Chondrocyte (in vitro differentiated cells): ENCODE measurements around the gene APOLD1. TPM values are rescaled to one million over a fixed set of nuclear protein-coding genes. Genes with fewer than 3 reads are reported as not detected.
A peak's percentile ranks its signal among the peaks of the same experiment; 100 is the strongest.
"Not testable (repeated sequence)": the region's sequence is repeated elsewhere in the genome, so short reads cannot be mapped to it uniquely, and the experiment has no call there.

Experiments
- DNase-seq: peaks from one replicate; pipeline ENCODE4 v3.0.0; 2021; ENCODE audit warnings: mixed read lengths, low spot score
- H3K27ac Mint-ChIP-seq: one replicate; pipeline ENCODE4 v1.8.0; 2021; ENCODE audit warnings: mild to moderate bottlenecking, moderate library complexity, mixed read lengths; ENCODE audit not compliant: unreplicated experiment
- H3K27me3 Mint-ChIP-seq: 2 replicates; pipeline ENCODE4 v1.8.0; 2021; ENCODE audit warnings: low read depth, mixed read lengths
- H3K36me3 Mint-ChIP-seq: 2 replicates; pipeline ENCODE4 v1.8.0; 2021; ENCODE audit warnings: low read depth, mixed read lengths
- H3K4me1 Mint-ChIP-seq: 2 replicates; pipeline ENCODE4 v1.8.0; 2021; ENCODE audit warnings: low read depth, mild to moderate bottlenecking, mixed read lengths
- H3K4me3 Mint-ChIP-seq: one replicate; pipeline ENCODE4 v1.8.0; 2021; ENCODE audit warnings: mild to moderate bottlenecking, moderate library complexity, mixed read lengths; ENCODE audit not compliant: unreplicated experiment
- H3K9me3 Mint-ChIP-seq: 2 replicates; pipeline ENCODE4 v1.8.0; 2021; ENCODE audit warnings: low read depth, mixed read lengths
- total RNA-seq: library from RNA; stranded (reverse); gene quantifications from 3 replicates; pipeline ENCODE4 v1.2.1, GENCODE V29; 2021
- TF ChIP-seq, protein P1 (sequence below): fragments of 200-600 bp; sonication (generic); IDR thresholded peaks from 2 replicates; pipeline ENCODE4 v1.5.0; 2021; ENCODE audit warnings: antibody characterized with exemption, mild to moderate bottlenecking, moderate library complexity

The APOLD1 gene
- total RNA-seq, 1 donor from 2014 or later, result 7.1 TPM

- Mint-ChIP-seq H3K4me1 (peaks cover 34% of the 10 kb centered on the region), H3K4me3 (no peak overlapping the region), H3K27ac (peak overlapping the region; percentile 94), H3K9me3 (no peaks in the 10 kb centered on the region), H3K27me3 (no peaks in the 10 kb centered on the region), H3K36me3 (no peaks in the 10 kb centered on the region)
- no peak for DNase-seq
- TF ChIP-seq, protein P1, sequence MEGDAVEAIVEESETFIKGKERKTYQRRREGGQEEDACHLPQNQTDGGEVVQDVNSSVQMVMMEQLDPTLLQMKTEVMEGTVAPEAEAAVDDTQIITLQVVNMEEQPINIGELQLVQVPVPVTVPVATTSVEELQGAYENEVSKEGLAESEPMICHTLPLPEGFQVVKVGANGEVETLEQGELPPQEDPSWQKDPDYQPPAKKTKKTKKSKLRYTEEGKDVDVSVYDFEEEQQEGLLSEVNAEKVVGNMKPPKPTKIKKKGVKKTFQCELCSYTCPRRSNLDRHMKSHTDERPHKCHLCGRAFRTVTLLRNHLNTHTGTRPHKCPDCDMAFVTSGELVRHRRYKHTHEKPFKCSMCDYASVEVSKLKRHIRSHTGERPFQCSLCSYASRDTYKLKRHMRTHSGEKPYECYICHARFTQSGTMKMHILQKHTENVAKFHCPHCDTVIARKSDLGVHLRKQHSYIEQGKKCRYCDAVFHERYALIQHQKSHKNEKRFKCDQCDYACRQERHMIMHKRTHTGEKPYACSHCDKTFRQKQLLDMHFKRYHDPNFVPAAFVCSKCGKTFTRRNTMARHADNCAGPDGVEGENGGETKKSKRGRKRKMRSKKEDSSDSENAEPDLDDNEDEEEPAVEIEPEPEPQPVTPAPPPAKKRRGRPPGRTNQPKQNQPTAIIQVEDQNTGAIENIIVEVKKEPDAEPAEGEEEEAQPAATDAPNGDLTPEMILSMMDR, result no peak
Observed at GRCh38 chr12:12803186-12803585, 17.7 kb downstream of the APOLD1 start.

DNA sequence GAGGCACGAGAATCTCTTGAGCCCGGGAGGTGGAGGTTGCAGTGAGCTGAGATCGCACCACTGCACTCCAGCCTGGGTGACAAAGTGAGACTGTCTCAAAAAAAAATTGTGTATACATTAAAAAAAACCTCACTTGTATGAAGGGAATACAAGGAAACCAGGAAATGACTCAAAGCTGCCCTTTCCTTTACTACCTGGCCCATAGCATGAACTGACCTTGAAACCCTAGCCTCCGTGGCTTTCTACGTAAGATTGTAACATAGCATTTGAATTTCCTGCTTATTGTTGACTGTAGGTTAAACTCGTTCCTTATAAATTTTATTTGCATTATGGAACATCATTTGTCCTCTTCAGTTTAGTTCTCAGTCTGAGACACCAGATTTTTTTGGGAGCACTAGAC is 18.6 kb downstream of the APOLD1 start:
- TF ChIP-seq, protein P1, result no peak
- DNase-seq, result no peak
- no peak overlapping the region for H3K4me3 Mint-ChIP-seq
- no peaks in the 10 kb centered on the region for H3K36me3 Mint-ChIP-seq
- H3K27me3 Mint-ChIP-seq, result no peaks in the 10 kb centered on the region
- H3K9me3 Mint-ChIP-seq, result no peaks in the 10 kb centered on the region
- peaks cover 43% of the 10 kb centered on the region for H3K4me1 Mint-ChIP-seq
- peak overlapping the region; percentile 11 for H3K27ac Mint-ChIP-seq

- Mint-ChIP-seq H3K9me3 (no peaks in the 10 kb centered on the region), H3K27ac (peak overlapping the region; percentile 14), H3K36me3 (no peaks in the 10 kb centered on the region), H3K4me3 (no peak overlapping the region), H3K4me1 (peaks cover 46% of the 10 kb centered on the region), H3K27me3 (no peaks in the 10 kb centered on the region)
- TF ChIP-seq, protein P1, result no peak
- no peak for DNase-seq
Observed at GRCh38 chr12:12804432-12804886, 19.0 kb downstream of the APOLD1 start.

DNA sequence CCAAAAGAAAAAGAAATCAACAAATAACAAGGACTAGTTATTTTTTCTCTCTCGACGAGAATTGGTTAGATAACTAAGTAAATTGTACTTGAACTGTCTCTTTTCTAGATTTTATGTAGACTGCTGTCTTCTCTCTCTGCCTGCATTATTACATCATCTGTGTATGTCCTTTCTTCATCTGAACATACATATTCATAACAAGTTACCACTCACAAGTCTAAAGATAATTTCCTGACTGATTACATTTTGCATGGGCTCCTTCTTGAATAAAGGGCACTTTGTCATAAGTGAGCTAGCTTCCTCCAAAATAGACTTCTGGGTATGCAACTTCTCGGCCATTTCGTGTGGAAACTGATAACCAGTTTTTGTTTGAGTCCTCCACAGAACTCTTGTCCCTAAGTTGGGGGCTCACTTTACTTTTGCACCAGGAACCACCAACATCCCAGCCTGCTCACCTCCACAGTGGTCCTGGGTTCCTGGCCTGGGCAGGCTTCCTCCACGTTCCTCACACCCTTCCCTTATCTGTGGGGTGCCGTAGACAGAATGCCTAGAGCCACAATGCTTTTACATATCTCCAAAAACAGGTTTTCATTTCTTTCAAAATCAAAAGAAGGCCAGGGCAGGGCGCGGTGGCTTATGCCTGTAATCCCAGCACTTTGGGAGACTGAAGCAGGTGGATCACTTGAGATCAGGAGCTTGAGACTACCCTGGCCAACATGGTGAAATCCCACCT is 21.5 kb downstream of the APOLD1 start:
- no peak for DNase-seq
- Mint-ChIP-seq H3K27me3 (no peaks in the 10 kb centered on the region), H3K9me3 (no peaks in the 10 kb centered on the region), H3K27ac (no peak overlapping the region), H3K4me1 (peaks cover 41% of the 10 kb centered on the region), H3K36me3 (no peaks in the 10 kb centered on the region), H3K4me3 (no peak overlapping the region)
- TF ChIP-seq, protein P1, result no peak

DNA sequence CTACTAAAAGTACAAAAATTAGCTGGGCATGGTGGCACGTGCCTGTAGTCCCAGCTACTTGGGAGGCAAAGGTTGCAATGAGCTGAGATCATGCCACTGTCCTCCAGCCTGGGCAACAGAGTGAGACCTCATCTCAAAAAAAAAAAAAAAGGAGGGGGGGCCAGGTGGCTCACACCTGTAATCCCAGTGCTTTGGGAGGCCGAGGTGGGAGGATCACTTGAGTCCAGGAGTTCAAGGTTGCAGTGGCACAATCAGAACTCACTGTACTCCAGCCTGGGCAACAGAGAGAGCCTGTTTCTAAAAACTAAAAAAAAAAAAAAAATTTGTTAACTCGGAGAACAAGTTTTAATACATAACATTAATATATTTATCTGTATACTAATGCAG is 22.1 kb downstream of the APOLD1 start:
- H3K4me3 Mint-ChIP-seq, H3K27me3 Mint-ChIP-seq, H3K9me3 Mint-ChIP-seq, H3K36me3 Mint-ChIP-seq, DNase-seq, H3K27ac Mint-ChIP-seq: not testable (repeated sequence)
- peaks cover 37% of the 10 kb centered on the region for H3K4me1 Mint-ChIP-seq
